CD4-positive, alpha-beta T cell treated with Interferon gamma for 1 hour (primary cell): ENCODE measurements around the gene NNT.
"Not testable (repeated sequence)": the region's sequence is repeated elsewhere in the genome, so short reads cannot be mapped to it uniquely, and the experiment has no call there.

Source experiments
- DNase-seq: peaks from one replicate; pipeline ENCODE4 v3.0.0-alpha.2; 2020

NNT gene

DNA sequence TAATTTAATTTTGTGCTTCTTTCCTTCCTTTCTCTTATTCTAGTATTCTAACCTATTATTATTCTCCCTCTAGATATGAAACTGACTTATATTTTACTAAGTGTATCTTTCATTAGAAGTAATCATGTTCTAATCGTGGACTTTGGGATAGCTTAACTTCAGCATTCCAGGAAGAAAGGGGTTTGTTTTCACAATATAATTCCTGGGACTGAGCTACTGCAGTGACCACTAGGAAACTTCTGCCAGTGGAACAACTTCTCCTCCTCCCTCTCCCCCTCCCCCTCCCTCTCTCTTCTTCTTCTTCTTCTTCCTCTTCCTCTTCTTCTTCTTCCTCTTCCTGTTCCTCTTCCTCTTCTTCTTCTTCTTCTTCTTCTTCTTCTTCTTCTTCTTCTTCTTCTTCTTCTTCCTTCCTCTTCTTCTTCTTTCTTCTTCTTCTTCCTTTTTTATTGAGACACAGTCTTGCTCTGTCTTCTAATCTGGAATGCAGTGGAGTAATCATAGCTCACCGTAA is 127.9 kb downstream of the NNT start:
- no peak for DNase-seq

GRCh38 chr5:43731573-43731972 is 128.6 kb downstream of the NNT start:
- no peak for DNase-seq

GRCh38 chr5:43745923-43746548 is 143.1 kb downstream of the NNT start:
- DNase-seq: not testable (repeated sequence)

- no peak for DNase-seq
Measured at GRCh38 chr5:43750809-43751208, 147.8 kb downstream of the NNT start.

- DNase-seq: no peak
Measured at GRCh38 chr5:43753069-43753468, 150.1 kb downstream of the NNT start.
